ENCODE results near the gene AJAP1. TPM values are rescaled to one million over a fixed set of nuclear protein-coding genes. Genes with fewer than 3 reads are reported as not detected.

Gene AJAP1
- total and polyA plus RNA-seq, 2 of the 13 experiments (the other 11 are each of a cell fraction or from before 2014, with no cell fraction given), result not detected

DNA sequence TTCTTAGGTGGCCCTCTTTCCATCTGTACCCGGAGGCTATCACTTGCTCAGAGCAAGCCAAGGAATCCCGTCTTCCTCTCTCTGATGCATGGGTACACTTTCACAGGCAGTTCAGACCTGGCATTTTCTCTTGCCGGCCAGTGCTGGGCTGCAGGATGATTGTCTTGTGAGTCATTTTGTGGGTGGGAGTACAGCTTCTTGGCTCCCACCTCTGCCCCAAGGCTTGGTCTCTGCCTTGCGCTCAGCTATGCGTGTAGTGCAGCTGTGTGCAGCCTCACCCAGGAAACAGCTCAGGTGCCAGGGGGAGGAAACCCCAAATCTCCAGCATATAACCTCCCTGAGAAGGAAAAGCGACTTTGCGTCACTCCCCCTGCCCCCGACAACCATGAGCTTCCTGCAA, 3.9 kb upstream of the AJAP1 start:
- Histone ChIP-seq H2AFZ (ENCODE audit: low read length) (no peak overlapping the region), H3K27ac (ENCODE audit: extremely low read length, insufficient read depth, low read length) (no peak overlapping the region), H4K20me1 (ENCODE audit: insufficient read depth, low read length) (no peaks in the 10 kb centered on the region), H3K9me3 (ENCODE audit: low read length) (peaks cover 11% of the 10 kb centered on the region; the same call in 1 of the 2 replicates), H3K4me3 (replicated peaks in 1 of 3; ENCODE audit: insufficient read depth in 1 of 3, low read depth in 2 of 3, low read length in 3 of 3) (no peak overlapping the region), H3K9ac (ENCODE audit: insufficient read depth, low read depth, low read length) (no peak overlapping the region), H3K36me3 (replicated peaks in 1 of 2; ENCODE audit: control insufficient read depth in 1 of 2, insufficient read depth in 2 of 2, low read length in 2 of 2) (no peaks in the 10 kb centered on the region), H3K4me1 (ENCODE audit: insufficient read depth, low read length) (no peaks in the 10 kb centered on the region), H3K4me2 (ENCODE audit: low read depth, low read length) (no peak overlapping the region), H3K27me3 (ENCODE audit: control insufficient read depth in 1 of 2, insufficient read depth in 2 of 2, low read length in 2 of 2) (peaks cover 0 to 7% of the 10 kb centered on the region in 2 experiments; a peak in 2 of 5 replicates), H3K79me2 (ENCODE audit: insufficient read depth, low read length) (no peaks in the 10 kb centered on the region)
- POLR2A ChIA-PET, result no interaction called here
- no peak for ATAC-seq
- no peak for DNase-seq (ENCODE audit: low spot score)
- intact Hi-C loops (cut with micrococcal nuclease; ENCODE audit: unreplicated experiment) (no loop called here), in situ Hi-C loops (cut with HindIII; ENCODE audit: extremely low pct_ligation_motif_present, low pct_unique_long_range_greater_than_20kb) (loop anchor here (10.0 kb wide), 1 partner anchor 174 kb away; no protein-coding TSS in a partner anchor)
- CTCF ChIA-PET (ENCODE audit: low intra/inter-chr PET ratio, low total read pairs), result no interaction called here
- no TSS peak for BruUV-seq (replicated peaks)
- WGBS (ENCODE audit: low lambda C conversion rate), result 45% methylated on average over 7 of the region's 8 CpGs
- no peak for FAIRE-seq
- TF ChIP-seq, protein P1, sequence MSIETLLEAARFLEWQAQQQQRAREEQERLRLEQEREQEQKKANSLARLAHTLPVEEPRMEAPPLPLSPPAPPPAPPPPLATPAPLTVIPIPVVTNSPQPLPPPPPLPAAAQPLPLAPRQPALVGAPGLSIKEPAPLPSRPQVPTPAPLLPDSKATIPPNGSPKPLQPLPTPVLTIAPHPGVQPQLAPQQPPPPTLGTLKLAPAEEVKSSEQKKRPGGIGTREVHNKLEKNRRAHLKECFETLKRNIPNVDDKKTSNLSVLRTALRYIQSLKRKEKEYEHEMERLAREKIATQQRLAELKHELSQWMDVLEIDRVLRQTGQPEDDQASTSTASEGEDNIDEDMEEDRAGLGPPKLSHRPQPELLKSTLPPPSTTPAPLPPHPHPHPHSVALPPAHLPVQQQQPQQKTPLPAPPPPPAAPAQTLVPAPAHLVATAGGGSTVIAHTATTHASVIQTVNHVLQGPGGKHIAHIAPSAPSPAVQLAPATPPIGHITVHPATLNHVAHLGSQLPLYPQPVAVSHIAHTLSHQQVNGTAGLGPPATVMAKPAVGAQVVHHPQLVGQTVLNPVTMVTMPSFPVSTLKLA (IDR thresholded peaks at IDR 0.05), result no peak
- TF ChIP-seq RARA (CRISPR knock-in tag; IDR thresholded peaks at IDR 0.05), result no peak
- TF ChIP-seq NFRKB (IDR thresholded peaks at IDR 0.05), result no peak
- TF ChIP-seq NCOA5 (CRISPR knock-in tag; IDR thresholded peaks at IDR 0.05), result no peak
- TF ChIP-seq, protein P2, sequence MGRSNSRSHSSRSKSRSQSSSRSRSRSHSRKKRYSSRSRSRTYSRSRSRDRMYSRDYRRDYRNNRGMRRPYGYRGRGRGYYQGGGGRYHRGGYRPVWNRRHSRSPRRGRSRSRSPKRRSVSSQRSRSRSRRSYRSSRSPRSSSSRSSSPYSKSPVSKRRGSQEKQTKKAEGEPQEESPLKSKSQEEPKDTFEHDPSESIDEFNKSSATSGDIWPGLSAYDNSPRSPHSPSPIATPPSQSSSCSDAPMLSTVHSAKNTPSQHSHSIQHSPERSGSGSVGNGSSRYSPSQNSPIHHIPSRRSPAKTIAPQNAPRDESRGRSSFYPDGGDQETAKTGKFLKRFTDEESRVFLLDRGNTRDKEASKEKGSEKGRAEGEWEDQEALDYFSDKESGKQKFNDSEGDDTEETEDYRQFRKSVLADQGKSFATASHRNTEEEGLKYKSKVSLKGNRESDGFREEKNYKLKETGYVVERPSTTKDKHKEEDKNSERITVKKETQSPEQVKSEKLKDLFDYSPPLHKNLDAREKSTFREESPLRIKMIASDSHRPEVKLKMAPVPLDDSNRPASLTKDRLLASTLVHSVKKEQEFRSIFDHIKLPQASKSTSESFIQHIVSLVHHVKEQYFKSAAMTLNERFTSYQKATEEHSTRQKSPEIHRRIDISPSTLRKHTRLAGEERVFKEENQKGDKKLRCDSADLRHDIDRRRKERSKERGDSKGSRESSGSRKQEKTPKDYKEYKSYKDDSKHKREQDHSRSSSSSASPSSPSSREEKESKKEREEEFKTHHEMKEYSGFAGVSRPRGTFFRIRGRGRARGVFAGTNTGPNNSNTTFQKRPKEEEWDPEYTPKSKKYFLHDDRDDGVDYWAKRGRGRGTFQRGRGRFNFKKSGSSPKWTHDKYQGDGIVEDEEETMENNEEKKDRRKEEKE (IDR thresholded peaks at IDR 0.05), result no peak
- TF ChIP-seq REXO4 (CRISPR knock-in tag; IDR thresholded peaks at IDR 0.05; ENCODE audit: borderline replicate concordance), result no peak
- TF ChIP-seq ISX (CRISPR knock-in tag; conservative IDR thresholded peaks at IDR 0.05), result no peak
- no peak for TF ChIP-seq ZNF205 (CRISPR knock-in tag; IDR thresholded peaks at IDR 0.05)
- TF ChIP-seq, protein P3, sequence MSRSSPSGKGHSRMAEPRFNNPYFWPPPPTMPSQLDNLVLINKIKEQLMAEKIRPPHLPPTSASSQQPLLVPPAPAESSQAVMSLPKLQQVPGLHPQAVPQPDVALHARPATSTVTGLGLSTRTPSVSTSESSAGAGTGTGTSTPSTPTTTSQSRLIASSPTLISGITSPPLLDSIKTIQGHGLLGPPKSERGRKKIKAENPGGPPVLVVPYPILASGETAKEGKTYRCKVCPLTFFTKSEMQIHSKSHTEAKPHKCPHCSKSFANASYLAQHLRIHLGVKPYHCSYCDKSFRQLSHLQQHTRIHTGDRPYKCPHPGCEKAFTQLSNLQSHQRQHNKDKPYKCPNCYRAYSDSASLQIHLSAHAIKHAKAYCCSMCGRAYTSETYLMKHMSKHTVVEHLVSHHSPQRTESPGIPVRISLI (CRISPR knock-in tag; IDR thresholded peaks at IDR 0.05; ENCODE audit: borderline replicate concordance), result no peak
- no peak for TF ChIP-seq ZFP41 (CRISPR knock-in tag; IDR thresholded peaks at IDR 0.05; ENCODE audit: borderline replicate concordance)
- TF ChIP-seq, protein P4, sequence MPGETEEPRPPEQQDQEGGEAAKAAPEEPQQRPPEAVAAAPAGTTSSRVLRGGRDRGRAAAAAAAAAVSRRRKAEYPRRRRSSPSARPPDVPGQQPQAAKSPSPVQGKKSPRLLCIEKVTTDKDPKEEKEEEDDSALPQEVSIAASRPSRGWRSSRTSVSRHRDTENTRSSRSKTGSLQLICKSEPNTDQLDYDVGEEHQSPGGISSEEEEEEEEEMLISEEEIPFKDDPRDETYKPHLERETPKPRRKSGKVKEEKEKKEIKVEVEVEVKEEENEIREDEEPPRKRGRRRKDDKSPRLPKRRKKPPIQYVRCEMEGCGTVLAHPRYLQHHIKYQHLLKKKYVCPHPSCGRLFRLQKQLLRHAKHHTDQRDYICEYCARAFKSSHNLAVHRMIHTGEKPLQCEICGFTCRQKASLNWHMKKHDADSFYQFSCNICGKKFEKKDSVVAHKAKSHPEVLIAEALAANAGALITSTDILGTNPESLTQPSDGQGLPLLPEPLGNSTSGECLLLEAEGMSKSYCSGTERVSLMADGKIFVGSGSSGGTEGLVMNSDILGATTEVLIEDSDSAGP (CRISPR knock-in tag; IDR thresholded peaks at IDR 0.05; ENCODE audit: borderline replicate concordance), result no peak
- TF ChIP-seq, protein P5, sequence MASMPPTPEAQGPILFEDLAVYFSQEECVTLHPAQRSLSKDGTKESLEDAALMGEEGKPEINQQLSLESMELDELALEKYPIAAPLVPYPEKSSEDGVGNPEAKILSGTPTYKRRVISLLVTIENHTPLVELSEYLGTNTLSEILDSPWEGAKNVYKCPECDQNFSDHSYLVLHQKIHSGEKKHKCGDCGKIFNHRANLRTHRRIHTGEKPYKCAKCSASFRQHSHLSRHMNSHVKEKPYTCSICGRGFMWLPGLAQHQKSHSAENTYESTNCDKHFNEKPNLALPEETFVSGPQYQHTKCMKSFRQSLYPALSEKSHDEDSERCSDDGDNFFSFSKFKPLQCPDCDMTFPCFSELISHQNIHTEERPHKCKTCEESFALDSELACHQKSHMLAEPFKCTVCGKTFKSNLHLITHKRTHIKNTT (CRISPR knock-in tag; IDR thresholded peaks at IDR 0.05), result no peak
- TF ChIP-seq HIVEP1 (CRISPR knock-in tag; IDR thresholded peaks at IDR 0.05), result no peak
- no peak for TF ChIP-seq ZSCAN30 (CRISPR knock-in tag; IDR thresholded peaks at IDR 0.05)
- TF ChIP-seq MLLT10 (CRISPR knock-in tag; IDR thresholded peaks at IDR 0.05), result no peak
- TF ChIP-seq FOXK1 (CRISPR knock-in tag; IDR thresholded peaks at IDR 0.05; ENCODE audit: borderline replicate concordance, low read depth), result no peak
